Lower leg skin (tissue), 4 donors: ENCODE data around the gene CDH26. TPM values are rescaled to one million over a fixed set of nuclear protein-coding genes. Genes with fewer than 3 reads are reported as not detected.
A peak's percentile ranks its signal among the peaks of the same experiment; 100 is the strongest.

Source experiments
- DNase-seq, 2 donors: peaks; one replicate each; pipeline ENCODE4 v3.0.0-alpha.2; 2019; ENCODE audit warnings: low spot score in 2 of 2
- H3K4me3 ChIP-seq: fragments of 200-600 bp; sonication (generic); 2 replicates; pipeline ENCODE4 v1.5.1; 2017; ENCODE audit warnings: mild to moderate bottlenecking, low read depth; ENCODE audit not compliant: poor library complexity, severe bottlenecking
- POLR2A ChIP-seq, 2 donors: fragments of 450-650 bp; IDR thresholded peaks; one replicate each; pipeline ENCODE4 v1.6.1; 2016 to 2017; ENCODE audit warnings: antibody characterized with exemption in 2 of 2, mild to moderate bottlenecking in 1 of 2, moderate library complexity in 1 of 2
- WGBS, 2 donors: methylation state at CpG; one replicate each; pipeline ENCODE4 v1.1.5; 2018; 5-methylcytosine and 5-hydroxymethylcytosine counted together
- intact Hi-C: fragments of 100-400 bp; cut with DNase I; formaldehyde crosslinking; loops from one replicate; pipeline ENCODE4 v1.15.0; 2023; ENCODE audit warnings: low total_unique reads
- total RNA-seq, 4 donors: library from RNA; depleted of rRNA; stranded (reverse); fragments of >200 nt; gene quantifications; one replicate each; pipeline ENCODE4 v1.1.0, GENCODE V29; 2016
- TF ChIP-seq, protein P1 (sequence below), 3 donors: fragments of 450-650 bp; IDR thresholded peaks; one replicate each; pipeline ENCODE4 v1.5.1; 2016; ENCODE audit warnings: antibody characterized with exemption in 3 of 3, mild to moderate bottlenecking in 3 of 3, moderate library complexity in 2 of 3

Gene CDH26
- total RNA-seq, 4 donors from 2014 or later: 1.1 to 10.6 (median 1.8) TPM

DNA sequence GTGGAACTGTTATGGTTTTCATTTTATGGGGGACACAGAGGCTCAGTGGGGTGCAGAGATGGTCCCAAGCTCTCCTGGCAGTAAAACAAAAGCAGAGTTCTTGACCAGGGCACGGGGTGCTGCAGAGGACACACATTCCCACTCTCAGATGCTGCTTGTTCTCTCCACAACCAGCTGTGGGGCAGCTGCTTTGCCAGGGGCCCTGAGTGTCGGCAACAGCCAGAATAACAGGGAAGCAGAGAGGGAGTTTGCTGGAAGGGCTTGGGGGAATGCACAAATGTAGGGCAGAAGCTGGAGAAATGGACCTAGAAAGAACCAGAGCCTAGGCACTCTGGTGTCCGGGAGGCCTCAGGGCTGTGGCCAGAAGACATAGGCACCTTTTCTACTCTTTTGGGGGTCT, 93.7 kb downstream of the CDH26 start:
- TF ChIP-seq, protein P1, sequence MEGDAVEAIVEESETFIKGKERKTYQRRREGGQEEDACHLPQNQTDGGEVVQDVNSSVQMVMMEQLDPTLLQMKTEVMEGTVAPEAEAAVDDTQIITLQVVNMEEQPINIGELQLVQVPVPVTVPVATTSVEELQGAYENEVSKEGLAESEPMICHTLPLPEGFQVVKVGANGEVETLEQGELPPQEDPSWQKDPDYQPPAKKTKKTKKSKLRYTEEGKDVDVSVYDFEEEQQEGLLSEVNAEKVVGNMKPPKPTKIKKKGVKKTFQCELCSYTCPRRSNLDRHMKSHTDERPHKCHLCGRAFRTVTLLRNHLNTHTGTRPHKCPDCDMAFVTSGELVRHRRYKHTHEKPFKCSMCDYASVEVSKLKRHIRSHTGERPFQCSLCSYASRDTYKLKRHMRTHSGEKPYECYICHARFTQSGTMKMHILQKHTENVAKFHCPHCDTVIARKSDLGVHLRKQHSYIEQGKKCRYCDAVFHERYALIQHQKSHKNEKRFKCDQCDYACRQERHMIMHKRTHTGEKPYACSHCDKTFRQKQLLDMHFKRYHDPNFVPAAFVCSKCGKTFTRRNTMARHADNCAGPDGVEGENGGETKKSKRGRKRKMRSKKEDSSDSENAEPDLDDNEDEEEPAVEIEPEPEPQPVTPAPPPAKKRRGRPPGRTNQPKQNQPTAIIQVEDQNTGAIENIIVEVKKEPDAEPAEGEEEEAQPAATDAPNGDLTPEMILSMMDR (IDR thresholded peaks at IDR 0.05): no peak
- TF ChIP-seq POLR2A (IDR thresholded peaks at IDR 0.05): no peak
- intact Hi-C loops: loop anchor here (10.0 kb wide), 1 partner anchor 97 kb away; the partner anchor contains the start of gene CDH26
- peak in 1 of 2 donors; percentile 20 for DNase-seq
- WGBS, 2 donors: 70 to 72% methylated on average over 3 of the region's 3 CpGs
- no peak overlapping the region for H3K4me3 ChIP-seq

DNA sequence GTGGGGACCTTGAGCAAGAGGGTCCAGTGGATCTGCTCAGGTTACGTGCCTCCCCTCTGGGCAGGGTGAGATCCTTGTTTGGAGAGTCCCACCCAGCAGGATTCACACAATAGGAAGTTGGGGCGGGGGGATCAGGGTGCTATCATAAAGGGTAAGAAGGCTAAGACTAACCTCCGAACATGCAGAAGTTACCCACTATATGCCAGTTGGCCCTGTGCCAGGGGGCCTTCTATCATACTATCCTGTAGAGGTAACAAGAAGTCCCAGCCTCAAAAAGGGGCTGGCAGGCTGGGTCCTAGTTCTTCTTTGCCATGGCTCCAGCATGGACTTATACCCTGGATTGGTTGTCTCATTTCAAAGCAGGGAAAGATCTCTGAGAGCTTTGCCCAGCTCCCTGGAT, 94.1 kb downstream of the CDH26 start:
- 72 to 80% methylated on average over 3 of the region's 3 CpGs for WGBS, 2 donors
- TF ChIP-seq POLR2A (IDR thresholded peaks at IDR 0.05): no peak
- TF ChIP-seq, protein P1 (IDR thresholded peaks at IDR 0.05): no peak

DNA sequence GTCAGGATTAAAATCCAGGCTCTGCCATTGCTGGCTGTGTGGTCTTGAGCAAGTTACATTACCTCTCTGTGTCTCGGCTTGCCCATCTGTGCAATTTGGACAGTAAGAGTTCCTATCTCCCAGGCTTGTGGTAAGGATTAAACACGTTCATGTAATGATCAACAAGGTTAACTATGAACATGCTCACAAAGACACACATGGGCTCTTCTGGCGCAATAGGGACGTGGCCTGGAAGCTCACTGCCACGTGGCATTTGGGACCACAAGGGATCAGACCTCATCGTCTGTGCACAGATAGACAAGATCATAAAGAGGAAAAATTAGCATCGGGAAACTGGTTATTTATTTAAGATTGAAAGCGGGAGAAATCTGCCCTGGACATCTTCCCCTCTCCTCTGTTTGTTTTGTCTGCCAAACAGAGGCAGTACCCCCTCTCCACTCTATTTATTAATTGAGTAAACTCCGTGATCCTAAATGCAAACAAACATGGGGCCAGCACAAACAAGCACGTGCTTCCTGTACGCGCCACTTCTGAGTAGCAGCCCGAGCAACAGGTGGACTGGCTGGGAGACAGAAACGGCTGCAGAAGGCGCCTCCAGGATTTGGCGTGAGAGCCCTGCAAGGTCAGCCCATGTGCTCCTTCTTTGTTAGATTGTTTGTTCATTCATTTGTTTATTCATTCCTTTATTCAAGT, 95.0 kb downstream of the CDH26 start:
- peak in 1 of 2 donors; percentile 12 for DNase-seq
- no peak for TF ChIP-seq POLR2A (IDR thresholded peaks at IDR 0.05)
- TF ChIP-seq, protein P1 (IDR thresholded peaks at IDR 0.05): no peak
- 71 to 72% methylated on average over 16 of the region's 16 CpGs for WGBS, 2 donors
- H3K4me3 ChIP-seq: no peak overlapping the region
- intact Hi-C loops: loop anchor here (10.0 kb wide), 1 partner anchor 98 kb away; the partner anchor contains the start of gene CDH26

More for the DNA sequence above, 94.1 kb downstream of the CDH26 start:
- intact Hi-C loops: loop anchor here (10.0 kb wide), 1 partner anchor 98 kb away; the partner anchor contains the start of gene CDH26
- no peak overlapping the region for H3K4me3 ChIP-seq
- peak in 1 of 2 donors; percentile 84 for DNase-seq

- DNase-seq: peak in 1 of 2 donors; percentile 57
- TF ChIP-seq, protein P1 (IDR thresholded peaks at IDR 0.05): no peak
- no peak for TF ChIP-seq POLR2A (IDR thresholded peaks at IDR 0.05)
- H3K4me3 ChIP-seq: no peak overlapping the region
- WGBS, 2 donors: 76 to 90% methylated on average over 4 of the region's 4 CpGs
- intact Hi-C loops: loop anchor here (10.0 kb wide), 1 partner anchor 99 kb away; the partner anchor contains the start of gene CDH26
Observed at GRCh38 chr20:60053818-60054190, 95.6 kb downstream of the CDH26 start.

DNA sequence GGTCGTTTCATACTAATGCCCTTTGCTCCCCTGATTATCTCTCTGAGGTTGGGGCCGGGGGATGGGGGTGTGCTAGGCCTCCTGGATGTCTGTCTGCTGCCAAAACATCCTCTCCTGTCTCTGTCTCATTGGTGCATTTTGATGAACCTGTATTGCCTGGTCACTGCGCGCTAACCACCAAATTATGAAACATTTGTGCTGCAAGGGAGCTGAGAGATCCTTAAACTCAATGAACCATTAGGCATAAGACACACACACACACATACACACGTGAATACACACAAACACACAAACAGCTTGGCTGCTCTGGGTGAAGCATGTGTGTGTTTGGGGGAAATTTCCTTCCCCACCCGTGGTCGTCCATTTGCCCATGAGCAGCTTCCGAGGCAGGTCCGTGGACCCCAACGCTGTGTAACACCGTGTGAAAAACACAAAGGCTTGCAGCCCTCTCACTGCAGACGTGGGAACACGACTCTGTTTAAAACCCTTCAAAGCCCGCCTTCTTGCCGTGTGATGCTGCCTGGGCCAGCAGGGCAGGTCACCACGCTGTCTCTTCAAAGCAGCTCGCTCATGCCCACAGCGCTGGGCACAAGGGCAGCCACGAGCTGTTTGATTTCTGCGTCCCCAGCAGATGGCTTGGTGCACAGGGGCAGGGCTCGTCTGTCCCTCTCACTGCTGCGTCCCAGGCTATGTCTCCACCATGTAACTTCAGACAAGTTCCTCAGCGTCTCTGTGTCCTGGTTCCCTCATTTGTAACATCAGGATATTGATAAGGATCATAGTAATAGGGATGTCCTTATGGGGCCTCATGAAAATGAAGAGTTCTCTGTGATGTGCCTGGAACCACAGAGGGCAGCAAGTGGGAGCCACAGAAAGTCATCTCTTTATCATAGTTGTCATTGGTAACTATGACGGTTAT, 96.8 kb downstream of the CDH26 start:
- DNase-seq: peak in 1 of 2 donors; percentile 79
- TF ChIP-seq, protein P1 (IDR thresholded peaks at IDR 0.05): no peak
- no peak for TF ChIP-seq POLR2A (IDR thresholded peaks at IDR 0.05)
- intact Hi-C loops: loop anchor here (10.0 kb wide), 1 partner anchor 100 kb away; the partner anchor contains the start of gene CDH26
- H3K4me3 ChIP-seq: no peak overlapping the region
- 74 to 79% methylated on average over 24 of the region's 24 CpGs for WGBS, 2 donors
